Lower lobe of right lung (tissue), 2 donors: ENCODE results near the gene DNMBP. TPM values are rescaled to one million over a fixed set of nuclear protein-coding genes. Genes with fewer than 3 reads are reported as not detected.
A peak's percentile ranks its signal among the peaks of the same experiment; 100 is the strongest.

ENCODE experiments used
- ATAC-seq, 2 donors: fragments of 200-7000 bp; cut with Tn5 transposase; one replicate each; pipeline ENCODE4 v1.9.1; 2020 to 2022; ENCODE audit warnings: mild to moderate bottlenecking in 2 of 2, moderate library complexity in 2 of 2
- DNase-seq: peaks from one replicate; pipeline ENCODE4 v3.0.0-alpha.2; 2020
- H3K27ac ChIP-seq: fragments of 200-600 bp; one replicate; pipeline ENCODE4 v1.8.0; 2022
- H3K27me3 ChIP-seq: fragments of 200-600 bp; one replicate; pipeline ENCODE4 v1.8.0; 2022; ENCODE audit warnings: low read depth
- H3K36me3 ChIP-seq: fragments of 200-600 bp; one replicate; pipeline ENCODE4 v1.8.0; 2022; ENCODE audit warnings: mild to moderate bottlenecking
- H3K4me1 ChIP-seq: fragments of 200-600 bp; one replicate; pipeline ENCODE4 v1.8.0; 2022
- H3K4me3 ChIP-seq: fragments of 200-600 bp; one replicate; pipeline ENCODE4 v1.8.0; 2022; ENCODE audit warnings: mild to moderate bottlenecking
- H3K9me3 ChIP-seq: fragments of 200-600 bp; one replicate; pipeline ENCODE4 v1.8.0; 2022
- CTCF ChIP-seq: fragments of 200-600 bp; IDR thresholded peaks from one replicate; pipeline ENCODE4 v1.8.0; 2022; ENCODE audit warnings: antibody characterized with exemption, mild to moderate bottlenecking
- intact Hi-C: fragments of 100-400 bp; cut with DNase I; formaldehyde crosslinking; loops from one replicate; pipeline ENCODE4 v1.11.0; 2022
- total RNA-seq: library from RNA; stranded (reverse); fragmentation: NEBNext Ultra II Directional; extraction: Animal tissue kit (Norgen Biotek cat#: 25700); gene quantifications from one replicate; pipeline ENCODE4 v1.2.1, GENCODE V29; 2021
- donor health status: DM: no; HTN: yes; CAD: no; lungs with severe emphysema.

DNMBP gene
- total RNA-seq, 1 donor from 2014 or later = 13.7 TPM

DNA sequence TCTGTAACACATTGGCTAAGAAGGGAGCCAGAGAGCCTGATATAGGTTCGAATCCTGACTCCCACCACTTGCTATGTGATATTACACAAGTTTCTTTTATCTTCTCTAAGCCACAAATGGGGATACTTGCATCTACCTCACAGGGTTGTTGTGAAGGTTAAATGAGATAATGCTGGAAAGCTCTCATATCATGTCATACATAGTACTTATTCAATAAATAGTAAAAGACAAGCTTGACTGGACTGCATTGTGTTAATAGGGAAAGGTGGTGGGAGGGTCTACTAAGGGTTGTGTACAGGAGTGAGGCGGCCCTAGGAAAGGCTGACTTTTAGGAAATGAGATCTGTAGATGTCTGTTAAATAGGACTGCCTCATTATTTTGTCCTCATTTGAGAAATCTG lies 35.8 kb upstream of the DNMBP start:
- Histone ChIP-seq H3K9me3 (no peaks in the 10 kb centered on the region), H3K4me1 (peaks cover 4% of the 10 kb centered on the region), H3K36me3 (no peaks in the 10 kb centered on the region), H3K27me3 (no peaks in the 10 kb centered on the region), H3K4me3 (no peak overlapping the region), H3K27ac (no peak overlapping the region)
- TF ChIP-seq CTCF = no peak
- DNase-seq (no peak), ATAC-seq (no peak)
- intact Hi-C loops = loop anchor here (5.0 kb wide), 1 partner anchor 198 kb away; no protein-coding TSS in a partner anchor

GRCh38 chr10:100043796-100044195 lies 34.0 kb upstream of the DNMBP start:
- DNase-seq (no peak), ATAC-seq (peak; percentile 56)
- no peak overlapping the region for H3K4me3 ChIP-seq
- H3K9me3 ChIP-seq = no peaks in the 10 kb centered on the region
- intact Hi-C loops = no loop called here
- H3K27me3 ChIP-seq = no peaks in the 10 kb centered on the region
- no peaks in the 10 kb centered on the region for H3K36me3 ChIP-seq
- TF ChIP-seq CTCF = no peak
- peak overlapping the region; percentile 31 for H3K27ac ChIP-seq
- H3K4me1 ChIP-seq = peaks cover 4% of the 10 kb centered on the region

DNA sequence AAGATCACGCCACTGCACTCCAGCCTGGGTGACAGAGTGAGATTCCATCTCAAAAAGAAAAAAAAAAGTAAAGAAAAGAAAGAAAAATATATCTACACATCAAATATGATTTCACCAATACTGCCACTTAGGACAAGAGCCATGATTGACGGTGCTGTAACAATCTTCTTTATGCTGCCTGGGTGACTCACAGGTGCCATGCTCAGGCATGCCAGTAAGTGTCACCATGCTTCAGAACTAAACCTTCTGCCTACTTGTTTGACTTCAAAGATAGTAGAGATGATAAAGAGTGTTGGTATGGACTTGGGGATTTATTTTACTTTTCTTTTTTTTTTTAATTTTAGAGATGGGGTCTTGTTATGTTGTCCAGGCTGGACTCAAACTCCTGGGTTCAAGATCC lies 33.6 kb upstream of the DNMBP start:
- ATAC-seq = no peak
- TF ChIP-seq CTCF = no peak
- Histone ChIP-seq H3K27me3 (no peaks in the 10 kb centered on the region), H3K4me1 (peaks cover 4% of the 10 kb centered on the region), H3K9me3 (no peaks in the 10 kb centered on the region), H3K36me3 (no peaks in the 10 kb centered on the region), H3K27ac (peak overlapping the region; percentile 31), H3K4me3 (no peak overlapping the region)
- intact Hi-C loops = no loop called here
- no peak for DNase-seq

GRCh38 chr10:100041306-100042002 lies 31.7 kb upstream of the DNMBP start:
- Histone ChIP-seq H3K27ac (no peak overlapping the region), H3K4me1 (peaks cover 4% of the 10 kb centered on the region), H3K27me3 (no peaks in the 10 kb centered on the region), H3K36me3 (no peaks in the 10 kb centered on the region), H3K4me3 (no peak overlapping the region), H3K9me3 (no peaks in the 10 kb centered on the region)
- DNase-seq (no peak), ATAC-seq (no peak)
- no peak for TF ChIP-seq CTCF
- intact Hi-C loops = no loop called here

GRCh38 chr10:100038561-100039071 lies 28.9 kb upstream of the DNMBP start:
- Histone ChIP-seq H3K27me3 (no peaks in the 10 kb centered on the region), H3K4me1 (no peaks in the 10 kb centered on the region), H3K27ac (no peak overlapping the region), H3K9me3 (no peaks in the 10 kb centered on the region), H3K4me3 (no peak overlapping the region), H3K36me3 (no peaks in the 10 kb centered on the region)
- intact Hi-C loops = no loop called here
- TF ChIP-seq CTCF = no peak
- DNase-seq (no peak), ATAC-seq (no peak)
